SU-DHL-6 (cell line): ENCODE results near the gene PTPN5.

ENCODE experiments used
- EZH2phosphoT487 ChIP-seq: fragments of 200-600 bp; sonication (generic), shearing (Covaris generic); conservative IDR thresholded peaks from 2 replicates; pipeline ENCODE4 v1.6.1; 2018; ENCODE audit warnings: mild to moderate bottlenecking, antibody characterized with exemption, low read length, moderate library complexity, mixed read lengths
- TF ChIP-seq, protein P1 (sequence below): fragments of 200-600 bp; sonication (generic); IDR thresholded peaks from one replicate; pipeline ENCODE4 v1.5.1; 2017; ENCODE audit warnings: antibody characterized with exemption, mild to moderate bottlenecking, low read length, moderate library complexity; ENCODE audit not compliant: insufficient read depth, poor library complexity, severe bottlenecking

DNA sequence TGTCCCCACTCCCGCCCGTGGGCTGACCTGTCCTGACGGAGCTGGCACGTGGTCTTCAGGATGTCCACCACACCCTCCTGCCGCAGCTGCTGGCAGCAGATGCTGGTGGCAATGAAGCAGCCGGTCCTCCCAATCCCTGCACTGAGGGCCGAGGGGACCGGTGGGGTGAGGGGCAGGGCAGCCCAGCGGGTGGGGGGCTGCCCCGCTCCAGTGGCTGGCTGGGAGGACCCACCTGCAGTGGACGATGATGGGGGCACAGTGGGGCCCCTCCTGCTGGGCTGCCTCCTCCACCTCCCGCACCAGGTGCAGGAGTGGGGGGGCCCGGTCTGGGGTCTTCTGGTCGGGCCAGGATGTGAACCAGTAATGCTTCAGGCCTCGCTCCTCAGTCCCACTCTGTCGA, 62.2 kb downstream of the PTPN5 start:
- no peak for TF ChIP-seq EZH2phosphoT487
- TF ChIP-seq, protein P1, sequence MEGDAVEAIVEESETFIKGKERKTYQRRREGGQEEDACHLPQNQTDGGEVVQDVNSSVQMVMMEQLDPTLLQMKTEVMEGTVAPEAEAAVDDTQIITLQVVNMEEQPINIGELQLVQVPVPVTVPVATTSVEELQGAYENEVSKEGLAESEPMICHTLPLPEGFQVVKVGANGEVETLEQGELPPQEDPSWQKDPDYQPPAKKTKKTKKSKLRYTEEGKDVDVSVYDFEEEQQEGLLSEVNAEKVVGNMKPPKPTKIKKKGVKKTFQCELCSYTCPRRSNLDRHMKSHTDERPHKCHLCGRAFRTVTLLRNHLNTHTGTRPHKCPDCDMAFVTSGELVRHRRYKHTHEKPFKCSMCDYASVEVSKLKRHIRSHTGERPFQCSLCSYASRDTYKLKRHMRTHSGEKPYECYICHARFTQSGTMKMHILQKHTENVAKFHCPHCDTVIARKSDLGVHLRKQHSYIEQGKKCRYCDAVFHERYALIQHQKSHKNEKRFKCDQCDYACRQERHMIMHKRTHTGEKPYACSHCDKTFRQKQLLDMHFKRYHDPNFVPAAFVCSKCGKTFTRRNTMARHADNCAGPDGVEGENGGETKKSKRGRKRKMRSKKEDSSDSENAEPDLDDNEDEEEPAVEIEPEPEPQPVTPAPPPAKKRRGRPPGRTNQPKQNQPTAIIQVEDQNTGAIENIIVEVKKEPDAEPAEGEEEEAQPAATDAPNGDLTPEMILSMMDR, result no peak
